ENCODE results near the gene SLC25A29. TPM values are rescaled to one million over a fixed set of nuclear protein-coding genes. Genes with fewer than 3 reads are reported as not detected.
"Not testable (repeated sequence)": the region's sequence is repeated elsewhere in the genome, so short reads cannot be mapped to it uniquely, and the experiment has no call there.

The SLC25A29 gene
- total and polyA plus RNA-seq, 2 of the 13 experiments (the other 11 are each of a cell fraction or from before 2014, with no cell fraction given), result 12.2 to 17.2 TPM

GRCh38 chr14:100288382-100289185, 17.7 kb downstream of the SLC25A29 start:
- FAIRE-seq (no peak), DNase-seq (ENCODE audit: low spot score) (no peak), ATAC-seq (no peak)
- Histone ChIP-seq H3K4me2 (ENCODE audit: low read depth, low read length) (no peak overlapping the region), H3K27ac (ENCODE audit: extremely low read length, insufficient read depth, low read length) (peak overlapping the region; percentile 40), H3K27me3 (ENCODE audit: control insufficient read depth in 1 of 2, insufficient read depth in 2 of 2, low read length in 2 of 2) (no peaks in the 10 kb centered on the region), H3K36me3 (replicated peaks in 1 of 2; ENCODE audit: control insufficient read depth in 1 of 2, insufficient read depth in 2 of 2, low read length in 2 of 2) (no peaks in the 10 kb centered on the region), H2AFZ (ENCODE audit: low read length) (no peak overlapping the region), H3K9ac (ENCODE audit: insufficient read depth, low read depth, low read length) (no peak overlapping the region), H4K20me1 (ENCODE audit: insufficient read depth, low read length) (no peaks in the 10 kb centered on the region), H3K4me1 (ENCODE audit: insufficient read depth, low read length) (peaks cover 71% of the 10 kb centered on the region), H3K4me3 (replicated peaks in 1 of 3; ENCODE audit: insufficient read depth in 1 of 3, low read depth in 2 of 3, low read length in 3 of 3) (no peak overlapping the region), H3K9me3 (ENCODE audit: low read length) (no peaks in the 10 kb centered on the region), H3K79me2 (ENCODE audit: insufficient read depth, low read length) (no peaks in the 10 kb centered on the region)
- 84% methylated on average over 11 of the region's 12 CpGs for WGBS (ENCODE audit: low lambda C conversion rate)
- intact Hi-C loops (cut with micrococcal nuclease; ENCODE audit: unreplicated experiment), result no loop called here
- POLR2A ChIA-PET, result interaction anchor here (1.2 kb wide), 1 partner anchor 18 kb away, joined by 3 read pairs; the partner anchor contains the start of gene SLC25A29
- TF ChIP-seq U2AF2 (IDR thresholded peaks at IDR 0.05; ENCODE audit: low read depth, low read length) (no peak), ATF7 (IDR thresholded peaks at IDR 0.05) (peak; percentile 36; the same call in 1 of the 2 replicates), ATF7 (CRISPR knock-in tag; IDR thresholded peaks at IDR 0.05) (no peak), THAP8 (CRISPR knock-in tag; IDR thresholded peaks at IDR 0.05; ENCODE audit: borderline replicate concordance) (no peak), TAF15 (IDR thresholded peaks at IDR 0.05; ENCODE audit: low read depth, low read length, poor library complexity, severe bottlenecking) (no peak)
- BruUV-seq (replicated peaks), result no TSS peak
- in situ Hi-C loops (cut with HindIII; ENCODE audit: extremely low pct_ligation_motif_present, low pct_unique_long_range_greater_than_20kb), result no loop called here
- CTCF ChIA-PET (ENCODE audit: low intra/inter-chr PET ratio, low total read pairs), result no interaction called here

GRCh38 chr14:100287998-100288295, 18.3 kb downstream of the SLC25A29 start:
- Histone ChIP-seq H3K27ac (ENCODE audit: extremely low read length, insufficient read depth, low read length) (peak overlapping the region; percentile 34), H3K4me1 (ENCODE audit: insufficient read depth, low read length) (peaks cover 66% of the 10 kb centered on the region)
- H4K20me1 ChIP-seq (ENCODE audit: insufficient read depth, low read length); intact Hi-C loops (cut with micrococcal nuclease; ENCODE audit: unreplicated experiment); H3K4me3 ChIP-seq (replicated peaks in 1 of 3; ENCODE audit: insufficient read depth in 1 of 3, low read depth in 2 of 3, low read length in 3 of 3); FAIRE-seq; H2AFZ ChIP-seq (ENCODE audit: low read length); H3K9me3 ChIP-seq (ENCODE audit: low read length); H3K36me3 ChIP-seq (replicated peaks in 1 of 2; ENCODE audit: control insufficient read depth in 1 of 2, insufficient read depth in 2 of 2, low read length in 2 of 2); H3K27me3 ChIP-seq (ENCODE audit: control insufficient read depth in 1 of 2, insufficient read depth in 2 of 2, low read length in 2 of 2); BruUV-seq (replicated peaks); ATAC-seq; DNase-seq (ENCODE audit: low spot score); H3K9ac ChIP-seq (ENCODE audit: insufficient read depth, low read depth, low read length); H3K4me2 ChIP-seq (ENCODE audit: low read depth, low read length); H3K79me2 ChIP-seq (ENCODE audit: insufficient read depth, low read length); in situ Hi-C loops (cut with HindIII; ENCODE audit: extremely low pct_ligation_motif_present, low pct_unique_long_range_greater_than_20kb); CTCF ChIA-PET (ENCODE audit: low intra/inter-chr PET ratio, low total read pairs): not testable (repeated sequence)
- WGBS (ENCODE audit: low lambda C conversion rate), result 93% methylated on average over 6 of the region's 8 CpGs
- POLR2A ChIA-PET, result interaction anchor here (1.2 kb wide), 1 partner anchor 18 kb away, joined by 3 read pairs; the partner anchor contains the start of gene SLC25A29
